Activated CD4-positive, alpha-beta T cell treated with anti-CD3 and anti-CD28 coated beads for 36 hours (primary cell): ENCODE measurements around the gene C6orf89. TPM values are rescaled to one million over a fixed set of nuclear protein-coding genes. Genes with fewer than 3 reads are reported as not detected.

Experiments
- ATAC-seq: fragments of 200-7000 bp; cut with Tn5 transposase; one replicate; pipeline ENCODE4 v1.10.0; 2021; ENCODE audit warnings: mild to moderate bottlenecking, moderate library complexity
- CTCF ChIA-PET: fragments of 350-600 bp; sonication (Branson Sonifier 250); formaldehyde crosslinking; loops from one replicate; lab custom pipeline; 2021; ENCODE audit warnings: antibody characterized with exemption; lab: Charles Lee
- POLR2A ChIA-PET: fragments of 350-600 bp; sonication (Branson Sonifier 250); formaldehyde crosslinking; loops from one replicate; lab custom pipeline; 2021; ENCODE audit warnings: antibody characterized with exemption, inconsistent platforms; lab: Charles Lee
- DNase-seq: peaks from one replicate; pipeline ENCODE4 v3.0.0-alpha.2; 2020
- H3K27ac Mint-ChIP-seq: one replicate; pipeline ENCODE4 v1.8.0; 2021; ENCODE audit warnings: mixed read lengths
- H3K27me3 Mint-ChIP-seq: one replicate; pipeline ENCODE4 v1.8.0; 2021; ENCODE audit warnings: mixed read lengths
- H3K36me3 Mint-ChIP-seq: one replicate; pipeline ENCODE4 v1.8.0; 2021; ENCODE audit warnings: low read depth, mixed read lengths
- H3K4me1 Mint-ChIP-seq: one replicate; pipeline ENCODE4 v1.8.0; 2021; ENCODE audit warnings: mixed read lengths
- H3K4me3 Mint-ChIP-seq: one replicate; pipeline ENCODE4 v1.8.0; 2021; ENCODE audit warnings: mild to moderate bottlenecking, moderate library complexity, mixed read lengths
- H3K9me3 Mint-ChIP-seq: one replicate; pipeline ENCODE4 v1.8.0; 2021; ENCODE audit warnings: low read depth, mixed read lengths
- intact Hi-C, 2 experiments: fragments of 100-400 bp; cut with DNase I in 1 of 2; cut with micrococcal nuclease in 1 of 2; formaldehyde crosslinking; loops; one replicate each; pipeline versions ENCODE4 v1.14.2 to v1.15.1; 2022 to 2024; cut with DNase I, micrococcal nuclease
- total RNA-seq, 2 experiments: library from RNA; stranded (reverse); gene quantifications; one replicate each; pipeline ENCODE4 v1.2.3, GENCODE V29; 2021

Gene C6orf89
- total RNA-seq, 2 experiments from 2014 or later = 29.5 to 36.2 TPM

GRCh38 chr6:36969240-36969691 is 83.5 kb downstream of the C6orf89 start:
- no peak overlapping the region for H3K27ac Mint-ChIP-seq
- no peaks in the 10 kb centered on the region for H3K9me3 Mint-ChIP-seq
- ChIA-PET CTCF (interaction anchor here (0.6 to 0.7 kb wide), 2 partner anchors 79 to 193 kb away, joined by 3 read pairs; no protein-coding TSS in a partner anchor), POLR2A (interaction anchor here (0.6 to 0.7 kb wide), 2 partner anchors 55 to 205 kb away, joined by 3 read pairs; no protein-coding TSS in a partner anchor)
- ATAC-seq = no peak
- no peak for DNase-seq
- intact Hi-C loops = no loop called here
- H3K4me1 Mint-ChIP-seq = peaks cover 9% of the 10 kb centered on the region
- no peak overlapping the region for H3K4me3 Mint-ChIP-seq
- peaks cover 52% of the 10 kb centered on the region for H3K36me3 Mint-ChIP-seq
- no peaks in the 10 kb centered on the region for H3K27me3 Mint-ChIP-seq

DNA sequence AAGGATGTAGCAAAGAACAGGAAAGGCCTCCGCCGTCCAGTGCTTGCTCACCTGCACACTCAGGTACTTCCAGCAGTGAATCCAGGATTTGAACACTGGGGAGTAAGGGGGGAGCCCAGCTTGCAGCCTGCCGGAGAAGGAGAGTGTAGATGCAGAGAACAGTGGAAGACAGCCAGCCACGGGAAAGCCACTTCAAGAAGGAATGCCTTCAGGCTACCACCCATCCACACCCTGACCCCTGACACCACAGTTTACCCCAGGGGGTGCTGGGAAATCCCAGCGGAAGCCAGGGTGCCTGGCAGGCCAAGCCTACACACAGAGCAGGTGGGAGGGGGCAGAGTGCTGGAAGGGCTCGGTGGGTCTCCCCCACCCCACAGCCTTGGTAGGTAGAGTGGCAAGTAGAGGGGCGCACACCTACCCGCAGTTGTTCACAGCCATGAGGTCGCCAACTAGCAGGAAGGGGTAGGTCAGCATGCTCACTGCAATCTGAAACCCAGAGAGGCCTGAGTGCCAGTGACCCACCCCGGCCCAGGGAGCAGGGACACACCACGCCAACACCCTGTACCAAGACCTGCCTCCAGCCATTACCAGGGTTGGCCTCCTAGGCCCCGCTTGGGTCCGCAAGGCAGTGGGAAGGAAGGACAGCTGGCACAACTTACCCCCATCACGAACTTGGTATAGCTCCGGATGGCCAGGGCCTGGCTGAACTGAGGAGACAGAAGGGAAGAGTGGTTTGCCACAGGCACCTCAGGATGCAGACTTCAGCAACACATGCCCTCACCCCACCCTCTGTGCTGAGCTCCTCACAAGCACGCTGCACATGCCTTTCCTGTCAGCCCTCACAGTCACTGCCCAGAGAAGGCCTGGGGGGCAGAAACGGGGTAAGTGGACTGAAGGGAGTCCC is 84.5 kb downstream of the C6orf89 start:
- no peak for ATAC-seq
- Mint-ChIP-seq H3K4me1 (no peaks in the 10 kb centered on the region), H3K27me3 (no peaks in the 10 kb centered on the region), H3K36me3 (peaks cover 61% of the 10 kb centered on the region), H3K4me3 (no peak overlapping the region), H3K27ac (no peak overlapping the region), H3K9me3 (no peaks in the 10 kb centered on the region)
- intact Hi-C loops = no loop called here
- CTCF ChIA-PET = interaction anchor here (0.6 to 0.7 kb wide), 2 partner anchors 80 to 192 kb away, joined by 3 read pairs; no protein-coding TSS in a partner anchor
- POLR2A ChIA-PET = interaction anchor here (0.6 to 0.9 kb wide), 2 partner anchors 12 to 15 kb away, joined by 3 read pairs; no protein-coding TSS in a partner anchor
- DNase-seq = no peak

GRCh38 chr6:36970892-36971842 is 85.4 kb downstream of the C6orf89 start:
- Mint-ChIP-seq H3K4me3 (no peak overlapping the region), H3K36me3 (peaks cover 68% of the 10 kb centered on the region), H3K9me3 (no peaks in the 10 kb centered on the region), H3K4me1 (no peaks in the 10 kb centered on the region), H3K27ac (no peak overlapping the region), H3K27me3 (no peaks in the 10 kb centered on the region)
- no peak for ATAC-seq
- intact Hi-C loops = no loop called here
- no peak for DNase-seq
- CTCF ChIA-PET = no interaction called here
- POLR2A ChIA-PET = interaction anchor here (0.5 to 0.9 kb wide), 3 partner anchors 11 to 249 kb away, joined by 3 read pairs; no protein-coding TSS in a partner anchor

DNA sequence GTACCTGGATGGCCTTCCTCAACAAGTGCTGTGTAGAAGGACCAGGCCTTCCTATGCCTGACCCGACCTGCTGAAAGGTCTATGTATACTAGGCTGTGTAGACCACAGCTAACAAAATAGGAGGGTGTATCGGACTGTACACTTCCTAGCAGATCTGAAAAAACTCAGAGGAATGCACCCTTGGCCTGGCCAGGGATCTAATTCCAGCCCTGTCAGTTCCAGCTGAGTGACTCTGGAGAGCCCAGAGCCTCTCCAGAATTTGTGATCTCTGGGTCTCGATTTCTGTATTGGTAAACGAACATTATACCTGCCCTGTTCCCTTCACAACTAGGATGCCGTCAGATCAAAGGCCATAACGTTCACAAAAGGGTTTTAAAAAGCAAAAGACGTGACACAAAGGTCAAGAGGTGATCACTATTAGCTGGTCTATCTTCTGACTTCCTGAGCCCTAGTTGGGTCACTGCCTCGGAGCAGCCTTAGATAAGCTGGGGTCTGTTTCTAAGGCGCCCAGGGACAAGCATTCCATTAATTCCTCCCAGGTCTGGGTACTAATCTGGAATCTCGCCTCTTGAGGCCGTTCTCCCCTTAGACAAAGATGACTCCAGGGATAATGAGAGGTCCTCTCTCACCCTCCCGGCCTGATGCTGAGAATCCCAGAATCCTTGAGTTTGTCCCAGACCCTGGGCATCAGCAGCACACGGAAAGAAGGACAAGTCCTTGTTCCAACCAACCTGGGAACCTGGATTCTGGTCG is 86.3 kb downstream of the C6orf89 start:
- ATAC-seq = no peak
- intact Hi-C loops = no loop called here
- Mint-ChIP-seq H3K9me3 (no peaks in the 10 kb centered on the region), H3K4me3 (no peak overlapping the region), H3K27me3 (no peaks in the 10 kb centered on the region), H3K4me1 (no peaks in the 10 kb centered on the region), H3K36me3 (peaks cover 74% of the 10 kb centered on the region), H3K27ac (no peak overlapping the region)
- ChIA-PET POLR2A (interaction anchor here (0.5 kb wide), 1 partner anchor 249 kb away, joined by 3 read pairs; no protein-coding TSS in a partner anchor), CTCF (interaction anchor here (1.1 kb wide), 1 partner anchor 46 kb away, joined by 3 read pairs; no protein-coding TSS in a partner anchor)
- DNase-seq = no peak

- intact Hi-C loops = no loop called here
- no peaks in the 10 kb centered on the region for H3K4me1 Mint-ChIP-seq
- ATAC-seq = no peak
- H3K9me3 Mint-ChIP-seq = no peaks in the 10 kb centered on the region
- no peak overlapping the region for H3K27ac Mint-ChIP-seq
- H3K4me3 Mint-ChIP-seq = no peak overlapping the region
- ChIA-PET CTCF (no interaction called here), POLR2A (no interaction called here)
- H3K36me3 Mint-ChIP-seq = peaks cover 73% of the 10 kb centered on the region
- DNase-seq = no peak
- no peaks in the 10 kb centered on the region for H3K27me3 Mint-ChIP-seq
Observed at GRCh38 chr6:36973190-36973589, 87.4 kb downstream of the C6orf89 start.

DNA sequence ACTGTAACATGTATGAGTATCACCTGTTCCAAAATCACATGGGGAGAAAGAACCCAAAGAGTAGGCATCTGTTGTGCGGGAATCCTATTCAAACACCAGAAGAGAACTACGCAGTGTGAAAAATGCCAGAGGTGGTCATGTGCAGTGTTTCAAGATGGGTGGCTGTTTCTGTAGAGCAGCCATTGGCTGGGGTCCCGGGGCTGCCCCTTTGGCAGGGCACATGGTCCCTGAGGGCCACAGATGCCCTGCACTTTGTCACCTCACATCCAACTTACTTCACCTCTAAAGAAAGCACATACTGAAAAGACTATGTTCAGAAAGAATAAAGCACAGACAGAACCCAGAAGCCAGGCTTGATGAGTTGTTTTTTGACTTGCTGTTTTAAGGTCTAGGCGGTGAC is 87.9 kb downstream of the C6orf89 start:
- POLR2A ChIA-PET = no interaction called here
- H3K36me3 Mint-ChIP-seq = peaks cover 70% of the 10 kb centered on the region
- no peak overlapping the region for H3K4me3 Mint-ChIP-seq

DNA sequence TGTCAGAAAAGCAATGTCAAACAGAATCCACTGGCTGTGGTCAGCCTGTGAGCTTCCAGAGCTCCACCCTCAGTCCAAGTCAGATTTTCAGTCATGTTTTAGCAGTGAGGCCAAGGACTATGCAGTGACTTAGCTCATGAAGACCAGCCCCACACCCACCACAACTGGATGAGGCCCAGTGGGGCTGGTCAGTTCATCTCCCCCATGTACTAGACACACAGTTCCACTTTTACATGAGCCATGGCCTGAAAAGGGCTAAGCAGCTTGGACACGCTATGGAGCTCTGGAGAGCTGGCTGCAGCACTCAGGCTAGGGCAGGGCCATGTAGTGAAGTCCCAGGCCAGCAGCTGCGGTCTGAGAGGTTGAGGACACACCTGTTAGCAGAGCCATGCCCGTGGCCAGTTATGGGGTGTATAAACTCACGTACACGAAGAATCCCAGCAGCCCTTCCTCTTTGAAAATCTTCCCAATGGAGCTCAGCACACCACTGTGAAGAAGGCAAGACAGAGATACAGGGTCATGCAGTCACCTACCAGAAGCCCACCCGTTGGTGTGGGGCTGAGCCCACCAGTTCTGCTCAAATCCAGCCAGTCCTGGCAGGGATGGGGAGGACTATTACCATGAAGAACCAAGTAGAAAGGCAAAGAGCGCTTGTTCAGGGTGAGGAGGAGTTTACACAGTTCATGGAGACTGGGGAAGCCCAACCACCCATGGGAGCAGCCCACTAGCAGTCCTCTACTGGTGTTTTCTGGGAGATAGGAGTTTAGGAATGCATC is 89.7 kb downstream of the C6orf89 start:
- no peaks in the 10 kb centered on the region for H3K27me3 Mint-ChIP-seq
- H3K36me3 Mint-ChIP-seq = peaks cover 68% of the 10 kb centered on the region
- ATAC-seq (no peak), DNase-seq (no peak)
- CTCF ChIA-PET = interaction anchor here (1.0 to 3.1 kb wide), 2 partner anchors 31 to 43 kb away, joined by 3 to 19 read pairs; no protein-coding TSS in a partner anchor
- intact Hi-C loops = no loop called here
- H3K4me3 Mint-ChIP-seq = no peak overlapping the region
- POLR2A ChIA-PET = interaction anchor here (1.0 kb wide), 1 partner anchor 11 kb away, joined by 4 read pairs; the partner anchor contains the start of gene MTCH1
- H3K4me1 Mint-ChIP-seq = peaks cover 13% of the 10 kb centered on the region
- H3K27ac Mint-ChIP-seq = no peak overlapping the region
- no peaks in the 10 kb centered on the region for H3K9me3 Mint-ChIP-seq

More for the DNA sequence above, 87.9 kb downstream of the C6orf89 start:
- Mint-ChIP-seq H3K9me3 (no peaks in the 10 kb centered on the region), H3K27ac (no peak overlapping the region), H3K4me1 (no peaks in the 10 kb centered on the region), H3K27me3 (no peaks in the 10 kb centered on the region)
- CTCF ChIA-PET = no interaction called here
- ATAC-seq (no peak), DNase-seq (no peak)
- intact Hi-C loops = no loop called here

- H3K4me3 Mint-ChIP-seq = no peak overlapping the region
- CTCF ChIA-PET = interaction anchor here (0.7 to 3.1 kb wide), 3 partner anchors 42 to 207 kb away, joined by 3 to 19 read pairs (median 4); no protein-coding TSS in a partner anchor
- H3K27ac Mint-ChIP-seq = no peak overlapping the region
- DNase-seq (no peak), ATAC-seq (no peak)
- POLR2A ChIA-PET = interaction anchor here (1.0 kb wide), 1 partner anchor 10 kb away, joined by 4 read pairs; the partner anchor contains the start of gene MTCH1
- H3K36me3 Mint-ChIP-seq = peaks cover 67% of the 10 kb centered on the region
- intact Hi-C loops = no loop called here
- peaks cover 18% of the 10 kb centered on the region for H3K4me1 Mint-ChIP-seq
- H3K27me3 Mint-ChIP-seq = no peaks in the 10 kb centered on the region
- H3K9me3 Mint-ChIP-seq = no peaks in the 10 kb centered on the region
Observed at GRCh38 chr6:36976007-36976264, 90.2 kb downstream of the C6orf89 start.

DNA sequence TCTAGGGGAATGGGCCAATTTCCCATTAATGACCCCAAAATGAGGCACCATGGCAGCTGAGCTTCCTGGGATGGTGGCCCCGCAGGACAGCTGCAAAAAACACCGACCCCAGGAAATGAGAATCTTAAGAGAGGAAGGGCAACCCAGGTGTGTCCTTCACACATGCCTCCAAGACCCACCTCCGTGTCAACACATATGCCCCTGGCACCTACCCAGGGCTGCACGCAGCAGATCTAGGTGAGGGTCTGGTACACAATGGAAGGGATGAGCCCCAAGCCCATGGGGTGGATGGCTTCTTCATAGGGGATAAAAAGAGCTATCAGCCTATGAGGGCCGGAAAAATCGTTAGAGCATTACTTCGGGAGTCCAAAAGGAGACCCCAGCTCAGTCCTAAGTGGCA is 90.8 kb downstream of the C6orf89 start:
- H3K36me3 Mint-ChIP-seq = peaks cover 66% of the 10 kb centered on the region
- no peaks in the 10 kb centered on the region for H3K9me3 Mint-ChIP-seq
- intact Hi-C loops = no loop called here
- no peak overlapping the region for H3K4me3 Mint-ChIP-seq
- no peak overlapping the region for H3K27ac Mint-ChIP-seq
- POLR2A ChIA-PET = interaction anchor here (0.5 kb wide), 1 partner anchor 136 kb away, joined by 4 read pairs; no protein-coding TSS in a partner anchor
- H3K4me1 Mint-ChIP-seq = peaks cover 22% of the 10 kb centered on the region
- ATAC-seq (no peak), DNase-seq (no peak)
- CTCF ChIA-PET = interaction anchor here (0.7 to 3.1 kb wide), 4 partner anchors 41 to 225 kb away, joined by 3 to 19 read pairs (median 4); no protein-coding TSS in a partner anchor
- no peaks in the 10 kb centered on the region for H3K27me3 Mint-ChIP-seq

DNA sequence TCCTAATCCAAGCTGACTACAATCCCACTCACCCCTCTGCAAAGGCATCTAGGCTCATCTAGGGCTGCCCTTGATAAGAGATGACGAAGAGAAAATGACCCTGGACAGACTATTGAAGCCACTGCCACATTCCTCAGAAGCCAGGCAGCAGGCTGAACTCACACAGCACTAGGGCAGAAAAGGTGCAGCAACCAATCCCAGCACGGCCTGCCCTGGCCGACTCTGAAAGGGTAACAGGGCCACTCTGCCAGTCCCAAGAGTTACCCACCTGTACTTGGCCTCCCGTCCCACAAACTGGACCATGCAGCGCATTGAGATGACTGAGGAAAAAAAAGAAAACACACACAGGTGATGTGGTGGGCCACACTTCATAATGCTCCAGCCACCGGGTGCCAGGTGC is 91.2 kb downstream of the C6orf89 start:
- Mint-ChIP-seq H3K27ac (no peak overlapping the region), H3K4me1 (peaks cover 26% of the 10 kb centered on the region), H3K4me3 (no peak overlapping the region), H3K27me3 (no peaks in the 10 kb centered on the region), H3K36me3 (peaks cover 66% of the 10 kb centered on the region), H3K9me3 (no peaks in the 10 kb centered on the region)
- no peak for DNase-seq
- ChIA-PET CTCF (interaction anchor here (0.7 to 3.1 kb wide), 4 partner anchors 40 to 225 kb away, joined by 3 to 19 read pairs (median 4); no protein-coding TSS in a partner anchor), POLR2A (no interaction called here)
- intact Hi-C loops = no loop called here
- no peak for ATAC-seq
